B cell (primary cell): ENCODE results near the gene SPTB. TPM values are rescaled to one million over a fixed set of nuclear protein-coding genes. Genes with fewer than 3 reads are reported as not detected.

Experiments
- ATAC-seq: fragments of 200-7000 bp; cut with Tn5 transposase; one replicate; pipeline ENCODE4 v1.10.0; 2021; ENCODE audit warnings: low read depth, mild to moderate bottlenecking, moderate number of reproducible peaks, moderate library complexity
- CTCF ChIA-PET: fragments of 350-600 bp; sonication (Branson Sonifier 250); formaldehyde crosslinking; loops from one replicate; lab custom pipeline; 2021; ENCODE audit warnings: antibody characterized with exemption, inconsistent platforms; lab: Charles Lee
- POLR2A ChIA-PET: fragments of 350-600 bp; sonication (Branson Sonifier 250); formaldehyde crosslinking; loops from one replicate; lab custom pipeline; 2021; ENCODE audit warnings: antibody characterized with exemption; lab: Charles Lee
- DNase-seq: peaks from one replicate; pipeline ENCODE4 v3.0.0; 2013
- H2AFZ ChIP-seq: 2 replicates; pipeline ENCODE4 v1.6.1; 2012; ENCODE audit warnings: mild to moderate bottlenecking, low read depth, low read length; ENCODE audit not compliant: insufficient read depth, poor library complexity, severe bottlenecking
- H3K27ac ChIP-seq, 2 donors: 1 replicate in 1 of 2; 2 replicates in 1 of 2; pipeline ENCODE4 v1.5.1; 2012 to 2013; ENCODE audit warnings: low read length in 2 of 2, mild to moderate bottlenecking in 2 of 2, moderate library complexity in 1 of 2
- H3K27me3 ChIP-seq, 4 experiments: fragments of 200-600 bp in 1 of 4; sonication (generic) in 1 of 4; replicated peaks in 1 of 4; 1 replicate in 2 of 4; 2 replicates in 2 of 4; pipeline versions ENCODE4 v1.6.1 to v1.7.0; 2013 to 2016; ENCODE audit warnings: low read length in 3 of 4, mild to moderate bottlenecking in 2 of 4, mixed read lengths in 1 of 4, moderate library complexity in 1 of 4; ENCODE audit not compliant: insufficient read depth in 4 of 4, control insufficient read depth in 3 of 4; ENCODE audit errors: control extremely low read depth in 1 of 4
- H3K36me3 ChIP-seq, 2 experiments: replicated peaks in 1 of 2; 1 replicate in 1 of 2; 2 replicates in 1 of 2; pipeline versions ENCODE4 v1.6.1 to v1.7.1; 2013; ENCODE audit warnings: low read length in 1 of 2; ENCODE audit not compliant: insufficient read depth in 2 of 2, control insufficient read depth in 1 of 2; ENCODE audit errors: control extremely low read depth in 1 of 2, extremely low read depth in 1 of 2
- H3K4me1 ChIP-seq, 2 donors: fragments of 200-600 bp in 1 of 2; sonication (generic) in 1 of 2; 1 replicate in 1 of 2; 2 replicates in 1 of 2; pipeline versions ENCODE4 v1.5.1 to v1.6.1; 2013 to 2017; ENCODE audit warnings: low read length in 2 of 2; ENCODE audit not compliant: control insufficient read depth in 2 of 2, insufficient read depth in 2 of 2
- H3K4me2 ChIP-seq: replicated peaks from 2 replicates; pipeline ENCODE3; 2012; ENCODE audit warnings: mild to moderate bottlenecking, low read depth, low read length; ENCODE audit not compliant: poor library complexity, severe bottlenecking
- H3K4me3 ChIP-seq, 5 experiments: fragments of 200-600 bp in 1 of 5; sonication (generic) in 1 of 5; 1 replicate in 3 of 5; 2 replicates in 2 of 5; pipeline versions ENCODE4 v1.5.1 to v1.7.0; 2011 to 2016; ENCODE audit warnings: low read length in 4 of 5, mild to moderate bottlenecking in 4 of 5, low read depth in 2 of 5, control low read depth in 1 of 5, moderate library complexity in 1 of 5; ENCODE audit not compliant: insufficient read depth in 1 of 5; ENCODE audit errors: control extremely low read depth in 1 of 5, extremely low read depth in 1 of 5
- H3K79me2 ChIP-seq: fragments of 200-600 bp; sonication (generic); one replicate; pipeline ENCODE4 v1.6.0; 2016; ENCODE audit warnings: low read length; ENCODE audit not compliant: control insufficient read depth, insufficient read depth
- H3K9ac ChIP-seq: fragments of 200-600 bp; sonication (generic); 2 replicates; pipeline ENCODE4 v1.6.1; 2017; ENCODE audit warnings: mild to moderate bottlenecking, low read length, moderate library complexity
- H3K9me3 ChIP-seq, 3 donors: one replicate each; pipeline versions ENCODE4 v1.6.1 to v1.7.1; 2013; ENCODE audit warnings: low read length in 2 of 3; ENCODE audit not compliant: control insufficient read depth in 2 of 3, insufficient read depth in 1 of 3; ENCODE audit errors: control extremely low read depth in 1 of 3
- H4K20me1 ChIP-seq: 2 replicates; pipeline ENCODE4 v1.6.0; 2012; ENCODE audit warnings: mild to moderate bottlenecking, low read length; ENCODE audit not compliant: insufficient read depth, control insufficient read depth, poor library complexity, severe bottlenecking
- H3K27ac Mint-ChIP-seq: one replicate; pipeline ENCODE4 v1.8.0; 2021; ENCODE audit warnings: mixed read lengths
- H3K27me3 Mint-ChIP-seq: one replicate; pipeline ENCODE4 v1.8.0; 2021; ENCODE audit warnings: mixed read lengths
- H3K4me1 Mint-ChIP-seq: one replicate; pipeline ENCODE4 v1.8.0; 2021; ENCODE audit warnings: mixed read lengths
- H3K4me3 Mint-ChIP-seq: one replicate; pipeline ENCODE4 v1.8.0; 2021; ENCODE audit warnings: mixed read lengths
- H3K9me3 Mint-ChIP-seq: one replicate; pipeline ENCODE4 v1.8.0; 2022; ENCODE audit warnings: mixed read lengths; ENCODE audit not compliant: insufficient read depth
- EZH2 ChIP-seq: IDR thresholded peaks from 2 replicates; pipeline ENCODE4 v1.6.1; 2012; ENCODE audit warnings: borderline replicate concordance, low read depth, mild to moderate bottlenecking, moderate library complexity, low read length; ENCODE audit not compliant: insufficient read depth, poor library complexity, severe bottlenecking
- WGBS: methylation state at CpG from one replicate; pipeline ENCODE4 v1.1.5; 2013; ENCODE audit warnings: missing lambda C conversion rate; ENCODE audit not compliant: insufficient coverage; 5-methylcytosine and 5-hydroxymethylcytosine counted together
- intact Hi-C: fragments of 100-400 bp; cut with micrococcal nuclease; formaldehyde crosslinking; loops from one replicate; pipeline ENCODE4 v1.10.0; 2022
- polyA plus RNA-seq: library from polyadenylated mRNA; depleted of rRNA; stranded (reverse); fragments of >200 nt; gene quantifications from 2 replicates; pipeline ENCODE4 v1.2.3, GENCODE V29; 2012
- total RNA-seq, 2 donors: library from RNA; stranded (reverse); fragments of 120-200 nt in 1 of 2; gene quantifications; 1 replicate in 1 of 2; 2 replicates in 1 of 2; pipeline versions ENCODE4 v1.2.3 to v1.2.4, GENCODE V29; 2013 to 2022
- TF ChIP-seq, protein P1 (sequence below): fragments of 200-600 bp; IDR thresholded peaks from one replicate; pipeline ENCODE4 v1.8.0; 2022; ENCODE audit warnings: antibody characterized with exemption, mild to moderate bottlenecking

Gene SPTB
- total and polyA plus RNA-seq, 2 donors (not counting 1 experiment from before 2014, with no cell fraction given) = 0.12 TPM; not detected in 1

GRCh38 chr14:64717870-64718269 lies 161.8 kb downstream of the SPTB start:
- H3K27me3 ChIP-seq = peaks cover 0 to 18% (median 3%) of the 10 kb centered on the region in 4 experiments
- no peaks in the 10 kb centered on the region for H3K4me1 ChIP-seq
- ChIA-PET CTCF (no interaction called here), POLR2A (no interaction called here)
- intact Hi-C loops = no loop called here
- TF ChIP-seq, protein P1, sequence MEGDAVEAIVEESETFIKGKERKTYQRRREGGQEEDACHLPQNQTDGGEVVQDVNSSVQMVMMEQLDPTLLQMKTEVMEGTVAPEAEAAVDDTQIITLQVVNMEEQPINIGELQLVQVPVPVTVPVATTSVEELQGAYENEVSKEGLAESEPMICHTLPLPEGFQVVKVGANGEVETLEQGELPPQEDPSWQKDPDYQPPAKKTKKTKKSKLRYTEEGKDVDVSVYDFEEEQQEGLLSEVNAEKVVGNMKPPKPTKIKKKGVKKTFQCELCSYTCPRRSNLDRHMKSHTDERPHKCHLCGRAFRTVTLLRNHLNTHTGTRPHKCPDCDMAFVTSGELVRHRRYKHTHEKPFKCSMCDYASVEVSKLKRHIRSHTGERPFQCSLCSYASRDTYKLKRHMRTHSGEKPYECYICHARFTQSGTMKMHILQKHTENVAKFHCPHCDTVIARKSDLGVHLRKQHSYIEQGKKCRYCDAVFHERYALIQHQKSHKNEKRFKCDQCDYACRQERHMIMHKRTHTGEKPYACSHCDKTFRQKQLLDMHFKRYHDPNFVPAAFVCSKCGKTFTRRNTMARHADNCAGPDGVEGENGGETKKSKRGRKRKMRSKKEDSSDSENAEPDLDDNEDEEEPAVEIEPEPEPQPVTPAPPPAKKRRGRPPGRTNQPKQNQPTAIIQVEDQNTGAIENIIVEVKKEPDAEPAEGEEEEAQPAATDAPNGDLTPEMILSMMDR = no peak
- no peak for TF ChIP-seq EZH2
- no peaks in the 10 kb centered on the region for H4K20me1 ChIP-seq
- ATAC-seq (no peak), DNase-seq (no peak)
- no peak overlapping the region for H3K27ac ChIP-seq
- H3K4me3 ChIP-seq = no peak overlapping the region
- H2AFZ ChIP-seq = no peak overlapping the region
- no peaks in the 10 kb centered on the region for H3K36me3 ChIP-seq
- Mint-ChIP-seq H3K4me3 (no peak overlapping the region), H3K27ac (no peak overlapping the region), H3K9me3 (peaks cover 4% of the 10 kb centered on the region), H3K27me3 (peaks cover 41% of the 10 kb centered on the region), H3K4me1 (no peaks in the 10 kb centered on the region)
- no peak overlapping the region for H3K9ac ChIP-seq
- no peaks in the 10 kb centered on the region for H3K79me2 ChIP-seq
- 90% methylated on average over 6 of the region's 6 CpGs for WGBS
- peaks cover 4 to 20% (median 18%) of the 10 kb centered on the region in 3 donors for H3K9me3 ChIP-seq
- H3K4me2 ChIP-seq = no peak overlapping the region

GRCh38 chr14:64715628-64716412 lies 163.9 kb downstream of the SPTB start:
- CTCF ChIA-PET = interaction anchor here (0.7 kb wide), 1 partner anchor 818 kb away, joined by 3 read pairs; no protein-coding TSS in a partner anchor
- intact Hi-C loops = no loop called here
- H3K9me3 Mint-ChIP-seq = peaks cover 8% of the 10 kb centered on the region
- Histone ChIP-seq H3K36me3 (no peaks in the 10 kb centered on the region), H3K27ac (no peak overlapping the region), H3K9me3 (peaks cover 4 to 20% (median 18%) of the 10 kb centered on the region in 3 donors), H2AFZ (no peak overlapping the region), H3K9ac (no peak overlapping the region), H4K20me1 (no peaks in the 10 kb centered on the region), H3K4me3 (no peak overlapping the region), H3K4me1 (no peaks in the 10 kb centered on the region), H3K79me2 (no peaks in the 10 kb centered on the region), H3K27me3 (peaks cover 0 to 18% (median 5%) of the 10 kb centered on the region in 4 experiments), H3K4me2 (no peak overlapping the region)
- TF ChIP-seq, protein P1 = no peak
- no peak for TF ChIP-seq EZH2
- 97% methylated on average over 20 of the region's 22 CpGs for WGBS
- no peaks in the 10 kb centered on the region for H3K4me1 Mint-ChIP-seq
- no peak overlapping the region for H3K27ac Mint-ChIP-seq
- H3K4me3 Mint-ChIP-seq = no peak overlapping the region
- H3K27me3 Mint-ChIP-seq = peaks cover 45% of the 10 kb centered on the region
- POLR2A ChIA-PET = no interaction called here
- ATAC-seq (no peak), DNase-seq (no peak)
